NCI-H82 (cell line): ENCODE results near the gene SPINK13.
A peak's percentile ranks its signal among the peaks of the same experiment; 100 is the strongest.
"Not testable (repeated sequence)": the region's sequence is repeated elsewhere in the genome, so short reads cannot be mapped to it uniquely, and the experiment has no call there.

Experiments
- DNase-seq: peaks from one replicate; lab custom pipeline; 2025; lab: John Stamatoyannopoulos, UW

Gene SPINK13

GRCh38 chr5:148312153-148312552 lies 43.6 kb downstream of the SPINK13 start, which contains the start of gene SPINK7:
SPINK7 (plus strand) TSS chr5:148312423; CDS start chr5:148312484, 61 bp downstream.
- no peak for DNase-seq

GRCh38 chr5:148314187-148314586 lies 45.6 kb downstream of the SPINK13 start:
- peak; percentile 6 for DNase-seq

- DNase-seq: no peak
Measured at GRCh38 chr5:148314731-148315130, 46.1 kb downstream of the SPINK13 start.

- not testable (repeated sequence) for DNase-seq
Measured at GRCh38 chr5:148320011-148320963, 51.7 kb downstream of the SPINK13 start.

- no peak for DNase-seq
Measured at GRCh38 chr5:148333262-148333849, 64.8 kb downstream of the SPINK13 start.

- DNase-seq: no peak
Measured at GRCh38 chr5:148335259-148335658, 66.7 kb downstream of the SPINK13 start, which contains the start of gene SPINK9. SPINK9 (plus strand) TSS chr5:148335559; CDS start chr5:148335614, 55 bp downstream.
